Left lung (tissue), 10 donors: ENCODE results near the gene RAVER1. TPM values are rescaled to one million over a fixed set of nuclear protein-coding genes. Genes with fewer than 3 reads are reported as not detected.

Source experiments
- ATAC-seq: fragments of 200-7000 bp; cut with Tn5 transposase; one replicate; pipeline ENCODE4 v1.9.1; 2020; ENCODE audit warnings: moderate library complexity
- DNase-seq, 4 donors: peaks; one replicate each; pipeline ENCODE4 v3.0.0-alpha.2; 2013 to 2020
- H3K27ac ChIP-seq, 2 donors: fragments of 200-600 bp; sonication (generic) in 1 of 2; one replicate each; pipeline versions ENCODE4 v1.5.0 to v1.8.0; 2020 to 2021
- H3K27me3 ChIP-seq, 2 donors: fragments of 200-600 bp; sonication (generic) in 1 of 2; one replicate each; pipeline versions ENCODE4 v1.5.0 to v1.8.0; 2020 to 2021
- H3K36me3 ChIP-seq, 2 donors: fragments of 200-600 bp; sonication (generic) in 1 of 2; one replicate each; pipeline versions ENCODE4 v1.5.0 to v1.8.0; 2020 to 2021
- H3K4me1 ChIP-seq, 2 donors: fragments of 200-600 bp; one replicate each; pipeline ENCODE4 v1.8.0; 2021
- H3K4me3 ChIP-seq, 2 donors: fragments of 200-600 bp; sonication (generic) in 1 of 2; one replicate each; pipeline versions ENCODE4 v1.5.0 to v1.8.0; 2020 to 2021; ENCODE audit warnings: mild to moderate bottlenecking in 1 of 2
- H3K9me3 ChIP-seq, 2 donors: fragments of 200-600 bp; sonication (generic) in 1 of 2; one replicate each; pipeline versions ENCODE4 v1.5.0 to v1.8.0; 2020 to 2021
- intact Hi-C, 2 donors: fragments of 100-400 bp; cut with DNase I; formaldehyde crosslinking; loops; one replicate each; pipeline versions ENCODE4 v1.11.2 to v1.14.2; 2022
- polyA plus RNA-seq, 6 donors: library from polyadenylated mRNA; unstranded; fragments of 120-200 nt; gene quantifications; one replicate each; pipeline ENCODE4 v1.2.1, GENCODE V29; 2013; ENCODE audit not compliant: insufficient read length in 6 of 6
- total RNA-seq, 2 donors: library from RNA; stranded (reverse); fragmentation: NEBNext Ultra II Directional; extraction: Animal tissue kit (Norgen Biotek cat#: 25700); gene quantifications; one replicate each; pipeline ENCODE4 v1.2.1, GENCODE V29; 2021
- TF ChIP-seq, protein P1 (sequence below), 2 donors: fragments of 200-600 bp; sonication (generic) in 1 of 2; IDR thresholded peaks; one replicate each; pipeline versions ENCODE4 v1.5.0 to v1.8.0; 2021; ENCODE audit warnings: antibody characterized with exemption in 2 of 2
- donor health status: DM: no; HTN: yes; CAD: no.
- donor health status: DM: no; HTN: no; CAD: no.

Gene RAVER1
- total and polyA plus RNA-seq, 8 donors, result 21.6 to 39.0 (median 29.7) TPM

DNA sequence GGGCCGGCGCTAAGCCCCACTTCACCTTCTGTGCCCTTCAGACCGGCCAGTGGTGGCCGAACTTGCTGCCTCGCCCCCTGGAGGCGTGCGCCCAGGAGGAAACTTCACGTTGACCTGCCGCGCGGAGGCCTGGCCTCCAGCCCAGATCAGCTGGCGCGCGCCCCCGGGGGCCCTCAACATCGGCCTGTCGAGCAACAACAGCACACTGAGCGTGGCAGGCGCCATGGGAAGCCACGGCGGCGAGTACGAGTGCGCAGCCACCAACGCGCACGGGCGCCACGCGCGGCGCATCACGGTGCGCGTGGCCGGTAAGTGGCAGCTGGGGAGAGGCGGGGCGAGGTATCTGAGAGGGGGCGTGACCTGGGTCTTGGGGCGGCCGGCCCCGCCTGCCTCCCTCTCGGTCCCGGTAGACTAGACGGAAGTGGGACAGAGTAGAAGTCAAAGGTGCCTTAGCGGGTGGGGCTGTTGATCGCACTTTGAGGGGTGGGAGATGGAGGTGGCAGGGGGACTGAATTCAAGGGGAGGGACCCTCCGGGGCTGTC lies 38.0 kb downstream of the RAVER1 start:
- no peaks in the 10 kb centered on the region for H3K36me3 ChIP-seq
- H3K27ac ChIP-seq, result no peak overlapping the region
- no peaks in the 10 kb centered on the region for H3K9me3 ChIP-seq
- H3K4me3 ChIP-seq, result peak overlapping the region; percentile 24 to 40
- ATAC-seq (peak; percentile 39), DNase-seq (peak in 3 of 4 donors; percentile 39 to 94 (median 75))
- TF ChIP-seq, protein P1, sequence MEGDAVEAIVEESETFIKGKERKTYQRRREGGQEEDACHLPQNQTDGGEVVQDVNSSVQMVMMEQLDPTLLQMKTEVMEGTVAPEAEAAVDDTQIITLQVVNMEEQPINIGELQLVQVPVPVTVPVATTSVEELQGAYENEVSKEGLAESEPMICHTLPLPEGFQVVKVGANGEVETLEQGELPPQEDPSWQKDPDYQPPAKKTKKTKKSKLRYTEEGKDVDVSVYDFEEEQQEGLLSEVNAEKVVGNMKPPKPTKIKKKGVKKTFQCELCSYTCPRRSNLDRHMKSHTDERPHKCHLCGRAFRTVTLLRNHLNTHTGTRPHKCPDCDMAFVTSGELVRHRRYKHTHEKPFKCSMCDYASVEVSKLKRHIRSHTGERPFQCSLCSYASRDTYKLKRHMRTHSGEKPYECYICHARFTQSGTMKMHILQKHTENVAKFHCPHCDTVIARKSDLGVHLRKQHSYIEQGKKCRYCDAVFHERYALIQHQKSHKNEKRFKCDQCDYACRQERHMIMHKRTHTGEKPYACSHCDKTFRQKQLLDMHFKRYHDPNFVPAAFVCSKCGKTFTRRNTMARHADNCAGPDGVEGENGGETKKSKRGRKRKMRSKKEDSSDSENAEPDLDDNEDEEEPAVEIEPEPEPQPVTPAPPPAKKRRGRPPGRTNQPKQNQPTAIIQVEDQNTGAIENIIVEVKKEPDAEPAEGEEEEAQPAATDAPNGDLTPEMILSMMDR (IDR thresholded peaks at IDR 0.05), result no peak
- peaks cover 15 to 66% of the 10 kb centered on the region in 2 donors for H3K4me1 ChIP-seq
- intact Hi-C loops, result no loop called here
- H3K27me3 ChIP-seq, result peaks cover 31 to 68% of the 10 kb centered on the region in 2 donors

DNA sequence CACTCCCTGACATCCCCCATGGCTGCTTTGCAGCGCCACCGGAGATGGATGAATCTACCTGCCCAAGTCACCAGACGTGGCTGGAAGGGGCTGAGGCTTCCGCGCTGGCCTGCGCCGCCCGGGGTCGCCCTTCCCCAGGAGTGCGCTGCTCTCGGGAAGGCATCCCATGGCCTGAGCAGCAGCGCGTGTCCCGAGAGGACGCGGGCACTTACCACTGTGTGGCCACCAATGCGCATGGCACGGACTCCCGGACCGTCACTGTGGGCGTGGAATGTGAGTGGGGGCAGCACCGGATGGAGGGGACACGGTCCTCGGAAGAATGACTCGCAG lies 39.0 kb downstream of the RAVER1 start:
- H3K9me3 ChIP-seq, result no peaks in the 10 kb centered on the region
- TF ChIP-seq, protein P1 (IDR thresholded peaks at IDR 0.05), result no peak
- peak in 1 of 4 donors; percentile 80 for DNase-seq
- H3K4me3 ChIP-seq, result no peak overlapping the region
- intact Hi-C loops, result no loop called here
- no peak overlapping the region for H3K27ac ChIP-seq
- peaks cover 31 to 79% of the 10 kb centered on the region in 2 donors for H3K27me3 ChIP-seq
- peaks cover 26 to 67% of the 10 kb centered on the region in 2 donors for H3K4me1 ChIP-seq
- H3K36me3 ChIP-seq, result no peaks in the 10 kb centered on the region
- ATAC-seq, result no peak

DNA sequence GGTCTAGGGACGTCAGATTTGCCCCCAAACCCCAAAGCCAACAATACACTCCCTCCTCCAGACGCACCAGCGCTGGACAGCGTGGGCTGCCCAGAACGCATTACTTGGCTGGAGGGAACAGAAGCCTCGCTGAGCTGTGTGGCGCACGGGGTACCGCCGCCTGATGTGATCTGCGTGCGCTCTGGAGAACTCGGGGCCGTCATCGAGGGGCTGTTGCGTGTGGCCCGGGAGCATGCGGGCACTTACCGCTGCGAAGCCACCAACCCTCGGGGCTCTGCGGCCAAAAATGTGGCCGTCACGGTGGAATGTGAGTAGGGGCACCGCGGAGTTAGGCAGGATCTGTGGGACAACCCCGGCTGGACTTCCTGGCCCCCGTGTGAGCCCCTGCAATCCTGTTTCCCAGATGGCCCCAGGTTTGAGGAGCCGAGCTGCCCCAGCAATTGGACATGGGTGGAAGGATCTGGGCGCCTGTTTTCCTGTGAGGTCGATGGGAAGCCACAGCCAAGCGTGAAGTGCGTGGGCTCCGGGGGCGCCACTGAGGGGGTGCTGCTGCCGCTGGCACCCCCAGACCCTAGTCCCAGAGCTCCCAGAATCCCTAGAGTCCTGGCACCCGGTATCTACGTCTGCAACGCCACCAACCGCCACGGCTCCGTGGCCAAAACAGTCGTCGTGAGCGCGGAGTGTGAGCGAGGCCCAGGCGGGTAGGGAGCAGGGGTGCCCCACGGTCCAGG lies 39.5 kb downstream of the RAVER1 start:
- H3K4me1 ChIP-seq, result peaks cover 31 to 71% of the 10 kb centered on the region in 2 donors
- peak overlapping the region in 1 of 2 donors; percentile 48 for H3K4me3 ChIP-seq
- H3K36me3 ChIP-seq, result no peaks in the 10 kb centered on the region
- intact Hi-C loops, result no loop called here
- ATAC-seq, result no peak
- peaks cover 31 to 84% of the 10 kb centered on the region in 2 donors for H3K27me3 ChIP-seq
- TF ChIP-seq, protein P1 (IDR thresholded peaks at IDR 0.05), result no peak
- H3K27ac ChIP-seq, result no peak overlapping the region
- no peaks in the 10 kb centered on the region for H3K9me3 ChIP-seq
- peak in 1 of 4 donors; percentile 57 for DNase-seq

DNA sequence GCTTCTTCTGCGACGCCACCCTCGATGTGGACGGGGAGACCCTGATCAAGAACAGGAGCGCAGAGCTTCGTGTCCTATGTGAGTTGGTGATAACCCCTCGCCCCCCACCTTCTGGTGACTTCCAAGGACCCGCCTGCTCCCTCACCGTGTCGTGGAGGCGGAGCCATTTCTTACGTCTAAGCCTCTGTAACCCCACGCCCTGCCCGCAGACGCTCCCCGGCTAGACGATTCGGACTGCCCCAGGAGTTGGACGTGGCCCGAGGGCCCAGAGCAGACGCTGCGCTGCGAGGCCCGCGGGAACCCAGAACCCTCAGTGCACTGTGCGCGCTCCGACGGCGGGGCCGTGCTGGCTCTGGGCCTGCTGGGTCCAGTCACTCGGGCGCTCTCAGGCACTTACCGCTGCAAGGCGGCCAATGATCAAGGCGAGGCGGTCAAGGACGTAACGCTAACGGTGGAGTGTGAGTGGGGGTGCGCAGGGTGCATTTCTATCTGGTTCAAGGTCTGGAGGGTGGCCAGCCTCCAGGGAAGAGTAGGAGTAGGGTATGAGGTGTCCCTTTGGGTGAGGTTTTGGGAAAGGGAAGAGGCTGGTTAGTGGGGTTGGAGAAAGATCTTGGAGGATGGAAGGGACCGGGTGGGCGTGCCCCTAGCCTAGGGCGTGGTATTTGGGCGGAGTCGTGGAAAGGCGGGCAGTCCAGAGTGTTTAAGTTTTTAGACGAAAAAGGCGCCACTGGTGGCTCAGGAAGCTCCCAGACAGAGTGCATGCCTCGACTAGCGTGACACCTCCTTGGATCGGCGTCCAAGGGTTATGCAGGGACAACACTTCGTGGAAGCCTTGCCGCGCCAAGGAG lies 40.3 kb downstream of the RAVER1 start:
- DNase-seq, result peak in 1 of 4 donors; percentile 85
- Histone ChIP-seq H3K27ac (no peak overlapping the region), H3K27me3 (peaks cover 31 to 92% of the 10 kb centered on the region in 2 donors), H3K4me3 (peak overlapping the region; percentile 48), H3K9me3 (no peaks in the 10 kb centered on the region), H3K4me1 (peaks cover 34 to 79% of the 10 kb centered on the region in 2 donors), H3K36me3 (no peaks in the 10 kb centered on the region)
- TF ChIP-seq, protein P1 (IDR thresholded peaks at IDR 0.05), result no peak
- intact Hi-C loops, result no loop called here
- ATAC-seq, result no peak
